SU-DHL-6 (cell line): Measurements from ENCODE around the gene COG5.

Source experiments
- H2AFZ ChIP-seq: fragments of 200-600 bp; sonication (generic); 2 replicates; pipeline ENCODE4 v1.6.1; 2014; ENCODE audit warnings: low read depth, mild to moderate bottlenecking, moderate library complexity, mixed read lengths, antibody characterized with exemption, low read length; ENCODE audit not compliant: severe bottlenecking
- H3F3A ChIP-seq: fragments of 200-600 bp; shearing (Covaris generic); 2 replicates; pipeline ENCODE4 v1.6.0; 2016; ENCODE audit warnings: antibody characterized with exemption, mild to moderate bottlenecking; ENCODE audit not compliant: insufficient read depth
- H3K27ac ChIP-seq: fragments of 200-600 bp; sonication (generic); 2 replicates; pipeline ENCODE4 v1.5.1; 2016; ENCODE audit warnings: low read depth, mild to moderate bottlenecking, low read length, moderate library complexity, mixed read lengths
- H3K27me3 ChIP-seq: fragments of 200-600 bp; sonication (generic), shearing (Covaris generic); 2 replicates; pipeline ENCODE4 v1.6.0; 2014; ENCODE audit warnings: mild to moderate bottlenecking, low read length
- H3K36me3 ChIP-seq: fragments of 200-600 bp; sonication (generic); 2 replicates; pipeline ENCODE4 v1.6.1; 2014; ENCODE audit warnings: mild to moderate bottlenecking, low read length, mixed read lengths
- H3K4me2 ChIP-seq: fragments of 300-600, 200-600 bp; shearing (Covaris generic), sonication (generic); 2 replicates; pipeline ENCODE4 v1.6.0; 2014; ENCODE audit warnings: low read length, low read depth, mild to moderate bottlenecking; ENCODE audit not compliant: poor library complexity, severe bottlenecking
- H3K4me3 ChIP-seq: fragments of 200-600 bp; sonication (generic); 2 replicates; pipeline ENCODE4 v1.5.1; 2014; ENCODE audit warnings: antibody characterized with exemption, low read length, mild to moderate bottlenecking, mixed read lengths; ENCODE audit not compliant: insufficient read depth, poor library complexity, severe bottlenecking
- H3K79me2 ChIP-seq: fragments of 200-600 bp; sonication (generic); 2 replicates; pipeline ENCODE4 v1.6.1; 2014; ENCODE audit warnings: mild to moderate bottlenecking, low read length, moderate library complexity; ENCODE audit not compliant: insufficient read depth
- H3K9ac ChIP-seq: fragments of 200-600 bp; sonication (generic); 2 replicates; pipeline ENCODE4 v1.7.0; 2014; ENCODE audit warnings: mild to moderate bottlenecking, low read length
- H3K9me2 ChIP-seq: fragments of 200-600 bp; sonication (generic); replicated peaks from 2 replicates; pipeline ENCODE4 v1.6.1; 2014; ENCODE audit warnings: low read length; ENCODE audit not compliant: insufficient read depth
- H3K9me3 ChIP-seq: fragments of 200-600 bp; sonication (generic); 2 replicates; pipeline ENCODE4 v1.6.1; 2014; ENCODE audit warnings: low read length, mixed read lengths; ENCODE audit not compliant: insufficient read depth
- H4K20me1 ChIP-seq: fragments of 200-600 bp; sonication (generic); 2 replicates; pipeline ENCODE4 v1.6.1; 2014; ENCODE audit warnings: low read depth, mild to moderate bottlenecking, antibody characterized with exemption, low read length, moderate library complexity, mixed read lengths
- CTCF ChIP-seq: fragments of 200-600 bp; sonication (generic); IDR thresholded peaks from one replicate; pipeline ENCODE4 v1.5.1; 2017; ENCODE audit warnings: antibody characterized with exemption, mild to moderate bottlenecking, low read length, moderate library complexity; ENCODE audit not compliant: insufficient read depth, poor library complexity, severe bottlenecking
- EZH2phosphoT487 ChIP-seq: fragments of 200-600 bp; sonication (generic), shearing (Covaris generic); conservative IDR thresholded peaks from 2 replicates; pipeline ENCODE4 v1.6.1; 2018; ENCODE audit warnings: mild to moderate bottlenecking, antibody characterized with exemption, low read length, moderate library complexity, mixed read lengths

COG5 gene

GRCh38 chr7:107321611-107322010 is 242.1 kb downstream of the COG5 start:
- no peak for TF ChIP-seq EZH2phosphoT487
- TF ChIP-seq CTCF = no peak
- Histone ChIP-seq H3K9ac (no peak overlapping the region), H4K20me1 (no peaks in the 10 kb centered on the region), H3K4me2 (no peak overlapping the region), H3K27ac (no peak overlapping the region), H3K36me3 (0 out of 2 replicates have a peak, but pooled peaks cover 3% of the 10 kb centered on the region), H3K9me3 (no peaks in the 10 kb centered on the region), H3K27me3 (no peaks in the 10 kb centered on the region), H3K4me3 (no peak overlapping the region), H2AFZ (no peak overlapping the region), H3K9me2 (no peaks in the 10 kb centered on the region), H3F3A (no peaks in the 10 kb centered on the region), H3K79me2 (no peaks in the 10 kb centered on the region)

GRCh38 chr7:107319724-107320228 is 243.9 kb downstream of the COG5 start:
- Histone ChIP-seq H3F3A (no peaks in the 10 kb centered on the region), H2AFZ (no peak overlapping the region), H3K4me3 (no peak overlapping the region), H3K27ac (no peak overlapping the region), H3K36me3 (0 out of 2 replicates have a peak, but pooled peaks cover 3% of the 10 kb centered on the region), H3K79me2 (no peaks in the 10 kb centered on the region), H3K4me2 (no peak overlapping the region), H3K9ac (no peak overlapping the region), H4K20me1 (no peaks in the 10 kb centered on the region), H3K9me2 (no peaks in the 10 kb centered on the region), H3K9me3 (no peaks in the 10 kb centered on the region), H3K27me3 (no peaks in the 10 kb centered on the region)
- TF ChIP-seq EZH2phosphoT487 = no peak
- no peak for TF ChIP-seq CTCF

- Histone ChIP-seq H3K4me3 (no peak overlapping the region), H3K27ac (no peak overlapping the region), H3K4me2 (no peak overlapping the region), H3K27me3 (no peaks in the 10 kb centered on the region), H3K9me2 (no peaks in the 10 kb centered on the region), H3F3A (no peaks in the 10 kb centered on the region), H3K9me3 (no peaks in the 10 kb centered on the region), H3K79me2 (no peaks in the 10 kb centered on the region), H4K20me1 (no peaks in the 10 kb centered on the region), H3K36me3 (0 out of 2 replicates have a peak, but pooled peaks cover 3% of the 10 kb centered on the region), H3K9ac (no peak overlapping the region), H2AFZ (no peak overlapping the region)
- TF ChIP-seq CTCF (no peak), EZH2phosphoT487 (no peak)
Observed at GRCh38 chr7:107318523-107319160, 245.1 kb downstream of the COG5 start.
